PC-9 (cell line): ENCODE measurements around the gene GRM1. TPM values are rescaled to one million over a fixed set of nuclear protein-coding genes. Genes with fewer than 3 reads are reported as not detected.

Experiments used
- BruUV-seq: library from RNA; stranded (reverse); fragments of 400-500 nt; replicated peaks from 2 replicates; lab custom pipeline; 2021; lab: Mats Ljungman, UMichigan
- CTCF ChIA-PET: fragments of 300-600 bp; sonication (Branson Sonifier 250); formaldehyde crosslinking; loops from one replicate; lab custom pipeline; 2022; ENCODE audit warnings: antibody characterized with exemption; lab: Charles Lee
- POLR2A ChIA-PET: fragments of 300-600 bp; sonication (Branson Sonifier 250); formaldehyde crosslinking; loops from one replicate; lab custom pipeline; 2022; ENCODE audit warnings: antibody characterized with exemption; ENCODE audit not compliant: unreplicated experiment; lab: Charles Lee
- DNase-seq, 2 experiments: peaks; one replicate each; pipeline versions ENCODE4 v3.0.0 to v3.0.0-alpha.2; 2015 to 2022; ENCODE audit warnings: mixed read lengths in 1 of 2
- H2AFZ ChIP-seq: fragments of 200-600 bp; sonication (generic); 2 replicates; pipeline ENCODE4 v1.8.1; 2017; ENCODE audit warnings: antibody characterized with exemption
- H3F3A ChIP-seq: fragments of 200-600 bp; sonication (generic); 2 replicates; pipeline ENCODE4 v1.8.1; 2017; ENCODE audit warnings: antibody characterized with exemption, mild to moderate bottlenecking, low read depth; ENCODE audit not compliant: insufficient read depth
- H3K27ac ChIP-seq: fragments of 200-600 bp; sonication (generic); 2 replicates; pipeline ENCODE4 v1.6.1; 2016; ENCODE audit warnings: mixed run types
- H3K27me3 ChIP-seq: fragments of 200-600 bp; sonication (generic); 2 replicates; pipeline ENCODE4 v1.6.1; 2016; ENCODE audit warnings: low read depth, mixed run types; ENCODE audit not compliant: insufficient read depth
- H3K36me3 ChIP-seq: fragments of 200-600 bp; sonication (generic); 2 replicates; pipeline ENCODE4 v1.6.1; 2016; ENCODE audit warnings: low read depth, mixed run types
- H3K4me1 ChIP-seq: fragments of 200-600 bp; sonication (generic); replicated peaks from 2 replicates; pipeline ENCODE4 v1.6.1; 2016; ENCODE audit warnings: mixed run types; ENCODE audit not compliant: insufficient read depth
- H3K4me2 ChIP-seq: fragments of 200-600 bp; sonication (generic); 2 replicates; pipeline ENCODE4 v1.6.1; 2017; ENCODE audit warnings: mixed run types
- H3K4me3 ChIP-seq: fragments of 200-600 bp; sonication (generic); 2 replicates; pipeline ENCODE4 v1.6.1; 2016; ENCODE audit warnings: mixed run types
- H3K79me2 ChIP-seq: fragments of 200-600 bp; sonication (generic); 2 replicates; pipeline ENCODE4 v1.6.1; 2017; ENCODE audit warnings: low read depth, mixed run types
- H3K9me2 ChIP-seq: fragments of 200-600 bp; sonication (generic); 2 replicates; pipeline ENCODE4 v1.8.1; 2017; ENCODE audit warnings: mild to moderate bottlenecking; ENCODE audit not compliant: insufficient read depth
- H3K9me3 ChIP-seq: fragments of 200-600 bp; sonication (generic); 2 replicates; pipeline ENCODE4 v1.8.1; 2016; ENCODE audit warnings: low read depth; ENCODE audit not compliant: insufficient read depth
- H4K20me1 ChIP-seq: fragments of 200-600 bp; sonication (generic); 2 replicates; pipeline ENCODE4 v1.8.1; 2017; ENCODE audit not compliant: insufficient read depth
- CTCF ChIP-seq: fragments of 200-600 bp; sonication (generic); conservative IDR thresholded peaks from 2 replicates; pipeline ENCODE4 v1.6.1; 2017; ENCODE audit warnings: mixed run types, antibody characterized with exemption, mild to moderate bottlenecking, moderate library complexity
- EZH2 ChIP-seq: fragments of 200-600 bp; sonication (generic); IDR thresholded peaks from 2 replicates; pipeline ENCODE4 v1.8.0; 2017; ENCODE audit warnings: antibody characterized with exemption, low read depth
- intact Hi-C: fragments of 100-400 bp; cut with micrococcal nuclease; formaldehyde crosslinking; loops from one replicate; pipeline ENCODE4 v1.10.0; 2022; ENCODE audit not compliant: unreplicated experiment
- total RNA-seq: library from RNA; stranded (reverse); gene quantifications from 2 replicates; pipeline ENCODE4 v1.2.3, GENCODE V29; 2021

The GRM1 gene
- total RNA-seq, 1 experiment from 2014 or later, result 0.26 TPM

- intact Hi-C loops, result no loop called here
- Histone ChIP-seq H3K27me3 (no peaks in the 10 kb centered on the region), H2AFZ (no peak overlapping the region), H3K27ac (no peak overlapping the region), H3K9me2 (no peaks in the 10 kb centered on the region), H4K20me1 (no peaks in the 10 kb centered on the region), H3K4me1 (no peaks in the 10 kb centered on the region), H3K4me2 (no peak overlapping the region), H3K36me3 (no peaks in the 10 kb centered on the region), H3K9me3 (no peaks in the 10 kb centered on the region), H3K4me3 (no peak overlapping the region), H3F3A (no peaks in the 10 kb centered on the region), H3K79me2 (no peaks in the 10 kb centered on the region)
- no peak for DNase-seq
- CTCF ChIA-PET, result no interaction called here
- POLR2A ChIA-PET, result no interaction called here
- TF ChIP-seq EZH2 (no peak), CTCF (no peak)
- no TSS peak for BruUV-seq
Measured at GRCh38 chr6:146311079-146311478, 282.2 kb downstream of the GRM1 start.

DNA sequence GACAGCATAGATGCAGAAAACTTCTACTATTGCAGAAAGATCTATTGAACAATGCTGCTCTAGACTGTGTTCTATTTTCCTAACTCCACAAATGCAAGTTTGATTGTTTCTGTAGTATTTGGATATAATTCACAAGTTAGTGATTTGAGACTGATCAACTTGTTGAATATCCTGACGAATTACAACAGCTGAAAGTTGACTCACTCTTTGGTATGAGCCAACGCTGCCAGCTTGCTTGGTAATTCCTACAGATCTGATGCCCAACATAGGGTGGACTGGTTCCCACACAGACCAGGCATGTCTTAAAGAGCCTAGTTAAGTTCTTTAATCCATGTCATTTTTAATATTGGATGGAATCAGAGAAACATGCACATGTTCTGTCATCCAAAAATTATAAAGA, 283.7 kb downstream of the GRM1 start:
- CTCF ChIA-PET, result no interaction called here

DNA sequence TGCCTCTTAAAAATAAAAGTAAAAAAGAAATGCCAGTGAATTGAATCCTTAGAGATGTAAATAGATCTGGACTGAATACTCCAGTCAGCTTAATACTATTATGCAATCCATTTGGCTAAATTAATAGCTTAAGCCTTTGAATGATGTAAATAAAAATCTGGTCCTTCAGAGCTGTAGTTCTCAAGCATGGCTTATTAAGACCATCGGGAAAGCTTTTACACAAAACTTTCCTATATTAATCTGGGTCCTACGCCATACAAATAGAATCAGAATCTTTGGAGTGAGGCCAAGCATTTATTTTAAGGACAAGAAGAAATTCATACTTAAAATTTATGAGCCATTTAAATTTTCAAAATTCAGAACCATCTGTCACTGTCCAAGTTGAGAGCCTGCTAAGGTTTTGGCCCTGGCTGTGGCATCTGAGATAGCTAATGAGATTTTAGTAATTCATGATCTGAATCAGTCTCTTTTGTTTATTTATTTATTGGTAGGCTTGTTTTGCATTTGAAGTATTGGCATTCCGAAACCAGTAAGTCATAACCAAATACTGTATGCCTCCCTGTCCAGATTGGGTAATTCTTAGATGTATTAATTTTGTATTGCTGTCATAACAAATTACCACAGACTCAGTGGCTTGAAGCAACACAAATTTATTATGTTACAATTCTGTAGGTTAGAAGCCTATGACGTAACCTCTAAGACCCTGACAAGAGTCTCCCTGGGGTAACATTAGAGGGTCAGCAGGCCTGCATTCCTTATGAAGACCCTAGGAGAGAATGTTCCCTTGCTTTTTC, 286.7 kb downstream of the GRM1 start:
- no peak for DNase-seq
- Histone ChIP-seq H3K9me2 (no peaks in the 10 kb centered on the region), H3K79me2 (no peaks in the 10 kb centered on the region), H3K27ac (no peak overlapping the region), H2AFZ (no peak overlapping the region), H4K20me1 (no peaks in the 10 kb centered on the region), H3K4me1 (no peaks in the 10 kb centered on the region), H3K4me2 (no peak overlapping the region), H3K36me3 (no peaks in the 10 kb centered on the region), H3K27me3 (no peaks in the 10 kb centered on the region), H3F3A (no peaks in the 10 kb centered on the region), H3K4me3 (no peak overlapping the region), H3K9me3 (no peaks in the 10 kb centered on the region)
- TF ChIP-seq CTCF (no peak), EZH2 (no peak)
- BruUV-seq, result no TSS peak
- intact Hi-C loops, result no loop called here
- ChIA-PET POLR2A (no interaction called here), CTCF (no interaction called here)

More for the DNA sequence above, 283.7 kb downstream of the GRM1 start:
- no peaks in the 10 kb centered on the region for H3K4me1 ChIP-seq
- H3K27ac ChIP-seq, result no peak overlapping the region
- H2AFZ ChIP-seq, result no peak overlapping the region
- DNase-seq, result no peak
- no peak for TF ChIP-seq CTCF
- no peak for TF ChIP-seq EZH2
- no peaks in the 10 kb centered on the region for H3K79me2 ChIP-seq
- H3K4me2 ChIP-seq, result no peak overlapping the region
- H4K20me1 ChIP-seq, result no peaks in the 10 kb centered on the region
- H3K27me3 ChIP-seq, result no peaks in the 10 kb centered on the region
- BruUV-seq, result no TSS peak
- H3F3A ChIP-seq, result no peaks in the 10 kb centered on the region
- POLR2A ChIA-PET, result no interaction called here
- intact Hi-C loops, result no loop called here
- no peaks in the 10 kb centered on the region for H3K9me3 ChIP-seq
- H3K4me3 ChIP-seq, result no peak overlapping the region
- H3K36me3 ChIP-seq, result no peaks in the 10 kb centered on the region
- no peaks in the 10 kb centered on the region for H3K9me2 ChIP-seq
